Esophagus muscularis mucosa (tissue), 3 donors: ENCODE measurements around the gene CTSH.

Experiments used
- CTCF ChIP-seq, 3 experiments: fragments of 200-600 bp in 2 of 3; fragments of 450-650 bp in 1 of 3; sonication (generic) in 2 of 3; IDR thresholded peaks; one replicate each; pipeline ENCODE4 v1.5.1; 2017 to 2019; ENCODE audit warnings: antibody characterized with exemption in 3 of 3, mild to moderate bottlenecking in 2 of 3, moderate library complexity in 1 of 3
- POLR2A ChIP-seq: fragments of 450-650 bp; IDR thresholded peaks from one replicate; pipeline ENCODE4 v1.6.1; 2017; ENCODE audit warnings: antibody characterized with exemption, moderate library complexity, mild to moderate bottlenecking, low read depth

DNA sequence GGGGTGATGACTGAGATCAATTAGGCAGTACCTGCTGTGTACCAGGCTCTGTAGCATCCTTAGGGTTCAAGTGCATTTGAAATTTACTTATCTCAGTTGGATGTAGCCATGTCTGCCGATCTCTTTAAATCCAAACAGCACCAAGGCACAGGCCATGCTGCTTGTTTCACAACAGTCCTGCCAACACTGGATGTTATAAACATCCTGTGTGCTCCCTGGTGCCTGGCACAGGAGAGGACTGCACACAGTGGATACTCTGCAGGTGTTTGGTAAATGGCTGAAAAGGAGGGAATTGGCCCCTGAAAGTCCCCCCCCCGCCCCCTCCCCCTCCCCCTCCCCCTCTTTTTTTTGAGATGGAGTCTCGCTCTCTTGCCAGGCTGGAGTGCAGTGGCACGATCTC, 27.0 kb downstream of the CTSH start:
- TF ChIP-seq CTCF (IDR thresholded peaks at IDR 0.05) (no peak), POLR2A (no peak)
